Liver (tissue), 9 donors: ENCODE results near the gene ETV6. TPM values are rescaled to one million over a fixed set of nuclear protein-coding genes. Genes with fewer than 3 reads are reported as not detected.

ENCODE experiments used
- DNase-seq: peaks from one replicate; pipeline ENCODE4 v3.0.0-alpha.2; 2017; ENCODE audit warnings: low spot score
- H3K27ac ChIP-seq, 2 donors: one replicate each; pipeline ENCODE4 v1.7.0; 2013; ENCODE audit warnings: inconsistent platforms in 2 of 2, low read length in 2 of 2, control low read depth in 1 of 2, low read depth in 1 of 2, mild to moderate bottlenecking in 1 of 2
- H3K27me3 ChIP-seq, 4 donors: one replicate each; pipeline versions ENCODE4 v1.6.1 to v1.7.0; 2013; ENCODE audit warnings: low read length in 3 of 4, inconsistent platforms in 1 of 4, mild to moderate bottlenecking in 1 of 4, moderate library complexity in 1 of 4; ENCODE audit not compliant: control insufficient read depth in 4 of 4, insufficient read depth in 4 of 4
- H3K36me3 ChIP-seq, 4 donors: one replicate each; pipeline versions ENCODE4 v1.6.1 to v1.7.0; 2013; ENCODE audit warnings: low read length in 3 of 4, mild to moderate bottlenecking in 3 of 4, low read depth in 1 of 4, moderate library complexity in 1 of 4; ENCODE audit not compliant: control insufficient read depth in 4 of 4, insufficient read depth in 3 of 4
- H3K4me1 ChIP-seq, 4 donors: one replicate each; pipeline versions ENCODE4 v1.6.1 to v1.7.0; 2013; ENCODE audit warnings: low read length in 3 of 4, mild to moderate bottlenecking in 3 of 4, moderate library complexity in 1 of 4; ENCODE audit not compliant: control insufficient read depth in 4 of 4, insufficient read depth in 4 of 4
- H3K4me3 ChIP-seq, 3 donors: one replicate each; pipeline versions ENCODE4 v1.6.1 to v1.7.0; 2013; ENCODE audit warnings: low read length in 3 of 3, control low read depth in 1 of 3, low read depth in 1 of 3, mild to moderate bottlenecking in 1 of 3
- H3K9ac ChIP-seq, 2 donors: one replicate each; pipeline ENCODE4 v1.7.0; 2013; ENCODE audit warnings: low read length in 2 of 2, mild to moderate bottlenecking in 2 of 2, moderate library complexity in 2 of 2, control low read depth in 1 of 2, low read depth in 1 of 2
- H3K9me3 ChIP-seq, 4 donors: one replicate each; pipeline versions ENCODE4 v1.6.1 to v1.7.0; 2013; ENCODE audit warnings: low read length in 3 of 4; ENCODE audit not compliant: control insufficient read depth in 4 of 4
- ATF3 ChIP-seq: IDR thresholded peaks from 2 replicates; pipeline ENCODE4 v1.6.1; 2016; ENCODE audit warnings: antibody characterized with exemption
- EGR1 ChIP-seq, 2 donors: IDR thresholded peaks; 2 replicates each; pipeline ENCODE4 v1.6.1; 2016 to 2018; ENCODE audit warnings: antibody characterized with exemption in 2 of 2, low read depth in 2 of 2
- FOXA1 ChIP-seq: IDR thresholded peaks from 2 replicates; pipeline ENCODE4 v1.6.1; 2016; ENCODE audit warnings: antibody characterized with exemption
- FOXA2 ChIP-seq: IDR thresholded peaks from 2 replicates; pipeline ENCODE4 v1.6.1; 2016; ENCODE audit warnings: antibody characterized with exemption
- GABPA ChIP-seq, 2 donors: IDR thresholded peaks in 1 of 2; conservative IDR thresholded peaks in 1 of 2; 2 replicates each; pipeline ENCODE4 v1.6.1; 2016; ENCODE audit warnings: antibody characterized with exemption in 2 of 2, mild to moderate bottlenecking in 1 of 2, moderate library complexity in 1 of 2
- HNF4A ChIP-seq, 2 donors: conservative IDR thresholded peaks; 2 replicates each; pipeline ENCODE4 v1.6.1; 2016; ENCODE audit warnings: antibody characterized with exemption in 2 of 2, mild to moderate bottlenecking in 2 of 2
- HNF4G ChIP-seq: IDR thresholded peaks from 2 replicates; pipeline ENCODE4 v1.6.1; 2016; ENCODE audit warnings: antibody characterized with exemption
- MAX ChIP-seq: IDR thresholded peaks from 2 replicates; pipeline ENCODE4 v1.6.1; 2016; ENCODE audit warnings: antibody characterized with exemption
- NR2F2 ChIP-seq: IDR thresholded peaks from 2 replicates; pipeline ENCODE4 v1.6.1; 2016; ENCODE audit warnings: antibody characterized with exemption
- RAD21 ChIP-seq, 2 donors: IDR thresholded peaks; 2 replicates each; pipeline ENCODE4 v1.6.1; 2016; ENCODE audit warnings: antibody characterized with exemption in 2 of 2, mild to moderate bottlenecking in 2 of 2
- REST ChIP-seq: IDR thresholded peaks from 2 replicates; pipeline ENCODE4 v1.6.1; 2016; ENCODE audit warnings: antibody characterized with exemption, mild to moderate bottlenecking
- RXRA ChIP-seq, 2 donors: IDR thresholded peaks; 2 replicates each; pipeline ENCODE4 v1.6.1; 2017 to 2018; ENCODE audit warnings: antibody characterized with exemption in 2 of 2, mild to moderate bottlenecking in 1 of 2
- SP1 ChIP-seq: IDR thresholded peaks from 2 replicates; pipeline ENCODE4 v1.6.1; 2018; ENCODE audit warnings: antibody characterized with exemption, mild to moderate bottlenecking
- TAF1 ChIP-seq: conservative IDR thresholded peaks from 2 replicates; pipeline ENCODE4 v1.6.1; 2016; ENCODE audit warnings: antibody characterized with exemption, mild to moderate bottlenecking
- YY1 ChIP-seq: IDR thresholded peaks from 2 replicates; pipeline ENCODE4 v1.6.1; 2016; ENCODE audit warnings: antibody characterized with exemption, mild to moderate bottlenecking
- ZBTB33 ChIP-seq: IDR thresholded peaks from 2 replicates; pipeline ENCODE4 v1.6.1; 2016; ENCODE audit warnings: antibody characterized with exemption
- WGBS: extraction: QIAGEN DNeasy Blood & Tissue Kit; methylation state at CpG from one replicate; pipeline ENCODE4 v1.1.7; 2013; 5-methylcytosine and 5-hydroxymethylcytosine counted together
- polyA plus RNA-seq, 2 donors: library from polyadenylated mRNA; stranded (reverse) in 1 of 2; unstranded in 1 of 2; fragments of 200-250 nt in 1 of 2; fragments of >200 nt in 1 of 2; fragmentation: Nextera tagmentation in 1 of 2; extraction: Ambion mirVana in 1 of 2; gene quantifications; one replicate each; pipeline versions ENCODE4 v1.2.1 to v1.2.3, GENCODE V29; 2013 to 2015
- total RNA-seq, 2 donors: library from RNA; depleted of rRNA; stranded (reverse); fragments of >200 nt; gene quantifications; one replicate each; pipeline ENCODE4 v1.2.3, GENCODE V29; 2014
- donor health status: healthy.
- donor health status: healthy.
- donor health status: healthy.
- donor health status: healthy.
- donor health status: healthy.

Gene ETV6
- total and polyA plus RNA-seq, 4 donors = 2.0 to 6.2 (median 3.5) TPM

- no peak for DNase-seq
- H3K4me3 ChIP-seq = no peak overlapping the region
- H3K4me1 ChIP-seq = peaks cover 0 to 5% (median 3%) of the 10 kb centered on the region in 4 donors
- no peaks in the 10 kb centered on the region for H3K27me3 ChIP-seq
- 50% methylated on average over 4 of the region's 4 CpGs for WGBS
- H3K36me3 ChIP-seq = no peaks in the 10 kb centered on the region
- H3K27ac ChIP-seq = no peak overlapping the region
- TF ChIP-seq EGR1 (IDR thresholded peaks at IDR 0.05; ENCODE audit: low read depth in 2 of 2) = peak in 1 of 2 donors; percentile 26
- no peak for TF ChIP-seq RXRA (IDR thresholded peaks at IDR 0.05)
- no peak for TF ChIP-seq REST
- TF ChIP-seq SP1 = peak; percentile 11
- peak; percentile 74 for TF ChIP-seq NR2F2
- peak; percentile 56 for TF ChIP-seq MAX
- TF ChIP-seq RAD21 (IDR thresholded peaks at IDR 0.05) = peak; percentile 29 to 40
- H3K9me3 ChIP-seq = no peaks in the 10 kb centered on the region
- H3K9ac ChIP-seq = no peak overlapping the region
Measured at GRCh38 chr12:11798856-11799501, 149.5 kb downstream of the ETV6 start.

GRCh38 chr12:11799502-11799873 lies 150.0 kb downstream of the ETV6 start:
- DNase-seq = no peak
- Histone ChIP-seq H3K4me3 (no peak overlapping the region), H3K27ac (no peak overlapping the region), H3K9ac (no peak overlapping the region), H3K27me3 (no peaks in the 10 kb centered on the region), H3K36me3 (no peaks in the 10 kb centered on the region), H3K9me3 (no peaks in the 10 kb centered on the region), H3K4me1 (peaks cover 0 to 5% (median 3%) of the 10 kb centered on the region in 4 donors)
- WGBS = 90% methylated on average over 8 of the region's 8 CpGs
- TF ChIP-seq FOXA2 (no peak), MAX (no peak), RXRA (IDR thresholded peaks at IDR 0.05) (no peak), SP1 (no peak), ZBTB33 (no peak), EGR1 (IDR thresholded peaks at IDR 0.05; ENCODE audit: low read depth in 2 of 2) (no peak), TAF1 (no peak), GABPA (IDR thresholded peaks at IDR 0.05 in 1 of 2, conservative IDR thresholded peaks at IDR 0.05 in 1 of 2) (no peak), FOXA1 (no peak), HNF4G (no peak), ATF3 (no peak), RAD21 (IDR thresholded peaks at IDR 0.05) (no peak), YY1 (no peak), HNF4A (conservative IDR thresholded peaks at IDR 0.05) (no peak)
